Measurements from ENCODE around the gene ZBTB22.
"Not testable (repeated sequence)": the region's sequence is repeated elsewhere in the genome, so short reads cannot be mapped to it uniquely, and the experiment has no call there.

The ZBTB22 gene

DNA sequence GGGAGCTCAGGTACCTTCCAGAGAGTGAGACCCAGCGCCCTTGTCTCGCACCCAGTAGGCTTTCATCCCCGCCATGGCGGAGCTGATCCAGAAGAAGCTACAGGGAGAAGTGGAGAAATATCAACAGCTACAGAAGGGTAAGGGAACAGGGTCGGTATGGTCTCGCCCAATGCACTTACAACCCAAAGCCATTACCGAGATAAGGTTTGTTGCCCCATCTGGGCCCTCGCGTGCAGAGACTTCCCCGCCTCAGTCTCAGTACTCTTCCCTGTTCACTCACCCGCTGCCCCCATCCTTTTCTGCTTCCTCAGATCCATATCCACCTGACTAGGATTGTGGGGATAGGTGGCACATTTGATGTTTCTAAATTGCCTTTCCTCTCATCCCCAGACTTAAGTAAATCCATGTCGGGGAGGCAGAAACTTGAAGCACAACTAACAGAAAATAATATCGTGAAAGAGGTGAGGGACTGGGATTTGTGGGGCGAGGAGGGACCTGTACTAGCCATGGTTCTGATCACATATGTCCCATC is 27.7 kb downstream of the ZBTB22 start:
- DNase-seq (ENCODE audit: low read depth) = no peak
- H3K4me3 ChIP-seq (ENCODE audit: low read depth, low read length) = peak overlapping the region; percentile 87

DNA sequence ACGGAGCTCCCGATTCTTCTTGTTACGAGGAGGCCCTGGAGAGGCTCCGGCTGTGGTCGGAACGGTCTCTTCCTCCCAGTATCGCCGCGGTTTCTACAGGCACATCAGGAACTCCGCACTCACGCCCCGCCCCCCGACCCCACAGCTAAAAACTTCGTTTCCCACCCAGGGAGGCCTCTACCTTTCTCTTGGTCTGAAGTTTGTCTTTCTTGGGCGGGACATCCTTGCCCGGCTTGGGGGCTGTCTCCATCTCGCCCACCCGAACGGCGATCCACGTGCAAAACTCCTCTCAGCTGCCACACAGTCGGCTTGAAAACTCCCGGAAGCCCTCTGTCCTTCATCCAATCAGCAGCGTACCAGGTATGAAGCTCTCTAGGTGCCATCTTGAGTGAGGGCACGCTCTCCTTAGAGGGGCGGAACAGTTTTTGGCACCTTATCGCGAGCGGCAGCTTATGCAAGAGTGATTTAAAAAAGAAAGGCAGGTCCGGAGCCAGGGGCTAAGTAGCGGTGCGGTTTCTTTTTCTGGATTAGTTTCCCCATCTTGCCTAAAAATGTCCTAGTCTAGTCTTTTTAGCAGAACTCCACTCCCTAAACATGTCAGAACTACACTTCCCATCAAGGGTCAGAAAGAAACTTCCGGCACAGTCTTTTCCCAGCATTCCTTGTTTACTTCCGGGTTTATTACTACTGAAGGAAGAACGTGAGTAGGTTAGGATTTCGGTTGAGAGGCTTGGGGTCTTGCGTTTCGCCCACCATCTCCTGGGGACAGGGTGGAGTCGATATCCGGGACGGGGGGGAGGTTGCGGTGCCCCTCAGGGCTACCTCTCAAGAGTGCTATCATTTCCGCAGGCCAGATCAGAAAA is 28.4 kb downstream of the ZBTB22 start, which contains the start of the genes PFDN6 and WDR46:
PFDN6 (plus strand) TSS at position 681 of the 863 bp plus-strand sequence. CDS start 256 bp downstream, outside the sequence.
WDR46 (minus strand) TSS at position 319 of the 863 bp plus-strand sequence; CDS start at position 250, 69 bp downstream.
- peak; percentile 92 for DNase-seq (ENCODE audit: low read depth)
- TF ChIP-seq, protein P1, sequence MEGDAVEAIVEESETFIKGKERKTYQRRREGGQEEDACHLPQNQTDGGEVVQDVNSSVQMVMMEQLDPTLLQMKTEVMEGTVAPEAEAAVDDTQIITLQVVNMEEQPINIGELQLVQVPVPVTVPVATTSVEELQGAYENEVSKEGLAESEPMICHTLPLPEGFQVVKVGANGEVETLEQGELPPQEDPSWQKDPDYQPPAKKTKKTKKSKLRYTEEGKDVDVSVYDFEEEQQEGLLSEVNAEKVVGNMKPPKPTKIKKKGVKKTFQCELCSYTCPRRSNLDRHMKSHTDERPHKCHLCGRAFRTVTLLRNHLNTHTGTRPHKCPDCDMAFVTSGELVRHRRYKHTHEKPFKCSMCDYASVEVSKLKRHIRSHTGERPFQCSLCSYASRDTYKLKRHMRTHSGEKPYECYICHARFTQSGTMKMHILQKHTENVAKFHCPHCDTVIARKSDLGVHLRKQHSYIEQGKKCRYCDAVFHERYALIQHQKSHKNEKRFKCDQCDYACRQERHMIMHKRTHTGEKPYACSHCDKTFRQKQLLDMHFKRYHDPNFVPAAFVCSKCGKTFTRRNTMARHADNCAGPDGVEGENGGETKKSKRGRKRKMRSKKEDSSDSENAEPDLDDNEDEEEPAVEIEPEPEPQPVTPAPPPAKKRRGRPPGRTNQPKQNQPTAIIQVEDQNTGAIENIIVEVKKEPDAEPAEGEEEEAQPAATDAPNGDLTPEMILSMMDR (conservative IDR thresholded peaks at IDR 0.05; ENCODE audit: low read depth, low read length) = no peak
- peak within 1 kb of the TSS; percentile 87 for H3K4me3 ChIP-seq (ENCODE audit: low read depth, low read length)

More for the DNA sequence above, 27.7 kb downstream of the ZBTB22 start:
- TF ChIP-seq, protein P1 (conservative IDR thresholded peaks at IDR 0.05; ENCODE audit: low read depth, low read length) = no peak

DNA sequence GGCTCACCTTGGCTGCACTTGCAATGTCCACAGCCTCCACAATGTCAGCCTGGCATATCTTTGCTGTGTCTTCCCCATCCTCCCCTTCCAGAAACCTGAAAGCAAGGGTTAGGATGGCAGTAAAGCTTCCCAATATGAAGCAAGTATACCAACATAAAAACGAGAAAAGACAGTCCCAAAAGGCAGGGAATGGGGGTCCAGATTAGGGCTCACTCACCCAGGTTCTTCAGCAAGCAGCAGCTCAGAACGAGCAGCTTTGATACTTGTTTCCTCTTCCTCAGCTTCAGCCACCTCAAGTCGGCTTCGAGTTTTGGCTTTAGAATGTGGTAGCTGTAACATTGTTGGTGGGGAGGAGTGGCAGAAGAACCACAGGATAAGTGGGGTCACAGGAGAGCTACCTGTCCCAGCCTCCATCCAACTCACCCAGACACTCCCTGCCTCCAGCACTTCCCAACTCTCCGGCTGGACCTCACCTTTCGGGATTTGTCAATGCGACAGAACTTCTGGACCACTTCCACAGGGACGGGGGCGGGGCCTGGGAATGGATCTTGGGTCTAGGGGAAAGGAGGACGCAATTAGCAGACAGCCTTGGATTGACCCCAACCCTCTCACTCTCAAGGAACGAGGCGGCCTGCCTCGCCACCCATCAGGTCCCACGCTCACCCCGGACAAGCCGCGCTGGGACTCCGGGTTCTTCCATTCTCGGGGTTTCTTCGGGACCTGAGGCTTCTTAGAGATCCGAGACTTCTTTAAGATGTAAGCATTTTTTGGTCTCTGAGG is 29.2 kb downstream of the ZBTB22 start:
- TF ChIP-seq, protein P1 (conservative IDR thresholded peaks at IDR 0.05; ENCODE audit: low read depth, low read length) = no peak
- DNase-seq (ENCODE audit: low read depth) = no peak
- H3K4me3 ChIP-seq (ENCODE audit: low read depth, low read length) = peak overlapping the region; percentile 87

DNA sequence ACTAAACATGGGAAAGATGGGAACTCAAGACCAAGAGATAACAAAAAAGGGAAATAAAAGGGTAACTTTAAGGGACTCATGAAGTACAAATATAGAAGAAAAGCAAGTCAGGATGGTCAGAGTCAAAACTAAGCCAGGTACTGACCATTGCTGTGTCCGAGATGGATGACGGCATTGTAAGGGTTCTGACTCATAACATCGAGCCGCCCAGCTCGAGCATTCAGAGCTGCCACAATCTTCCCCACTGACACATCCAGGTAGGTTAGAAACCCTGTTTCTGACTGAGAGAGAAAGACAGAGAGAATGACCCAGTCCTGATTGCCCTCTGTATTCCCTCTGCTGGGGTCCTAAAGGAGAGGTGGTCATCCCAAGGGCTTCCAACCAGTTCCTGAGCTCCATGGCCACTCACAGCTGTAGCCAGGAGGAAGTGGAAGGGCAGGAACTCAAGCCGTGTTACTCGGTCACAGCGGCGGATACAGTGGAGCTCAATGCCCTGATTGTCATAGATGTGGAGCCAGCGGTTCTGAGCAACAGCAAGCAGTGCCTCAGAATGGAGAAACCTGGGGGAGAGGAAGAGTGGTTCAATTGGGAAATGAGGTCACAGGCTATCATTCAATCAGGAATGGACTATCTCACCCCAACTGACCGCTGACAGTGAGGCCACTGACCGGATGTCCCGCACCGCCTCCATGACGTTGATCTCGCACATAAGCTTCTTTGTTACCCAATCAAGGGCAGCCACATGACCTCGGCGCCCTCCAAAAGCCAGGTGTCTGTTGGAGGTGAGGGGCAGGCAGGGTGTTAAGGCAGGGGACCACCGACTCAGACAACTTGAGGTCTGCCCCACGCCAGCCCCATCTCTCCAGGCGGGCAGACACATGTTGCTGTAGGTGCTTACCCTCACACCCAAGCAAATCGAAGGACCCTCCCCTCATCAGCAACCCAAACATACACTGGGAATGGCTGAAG is 30.3 kb downstream of the ZBTB22 start:
- TF ChIP-seq, protein P1 (conservative IDR thresholded peaks at IDR 0.05; ENCODE audit: low read depth, low read length) = no peak
- no peak overlapping the region for H3K4me3 ChIP-seq (ENCODE audit: low read depth, low read length)
- no peak for DNase-seq (ENCODE audit: low read depth)

DNA sequence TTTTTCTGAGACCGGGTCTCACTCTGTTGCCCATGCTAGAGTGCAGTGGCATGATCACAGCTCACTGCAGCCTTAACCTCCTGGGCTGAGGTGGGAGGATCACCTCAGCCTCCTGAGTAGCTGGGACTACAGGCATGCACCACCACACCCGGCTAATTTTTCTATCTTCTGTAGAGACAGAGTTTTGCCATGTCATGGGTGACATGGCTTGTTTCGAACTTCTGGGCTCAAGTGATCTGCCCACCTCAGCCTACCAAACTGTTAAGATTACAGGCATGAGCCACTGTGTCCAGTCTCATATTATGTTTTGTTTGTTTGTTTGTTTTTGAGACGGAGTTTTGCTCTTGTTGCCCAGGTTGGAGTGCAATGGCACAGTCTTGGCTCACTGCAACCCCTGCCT is 32.3 kb downstream of the ZBTB22 start:
- not testable (repeated sequence) for H3K4me3 ChIP-seq (ENCODE audit: low read depth, low read length); DNase-seq (ENCODE audit: low read depth)

DNA sequence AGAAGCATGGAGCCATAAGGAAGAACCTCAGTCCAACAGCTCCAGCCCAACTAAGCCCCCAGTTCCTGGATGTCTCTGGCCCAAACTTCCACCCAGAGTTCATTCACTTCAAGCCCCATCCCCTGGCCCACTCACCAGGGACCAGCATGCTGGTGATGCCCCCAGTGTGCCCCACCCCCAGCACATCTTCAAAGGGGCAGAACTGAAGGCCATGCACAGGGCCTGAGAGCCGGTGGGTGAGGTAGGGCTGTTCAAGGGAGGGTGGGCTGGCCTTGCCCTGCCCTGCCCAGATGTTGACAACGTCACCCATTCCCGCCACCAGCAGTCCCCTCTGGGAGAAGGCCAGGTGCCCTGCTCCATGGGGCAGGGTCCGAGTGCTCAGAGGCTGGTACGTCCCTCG is 37.0 kb downstream of the ZBTB22 start:
- TF ChIP-seq, protein P1 (conservative IDR thresholded peaks at IDR 0.05; ENCODE audit: low read depth, low read length) = no peak

More for the DNA sequence above, 37.0 kb downstream of the ZBTB22 start:
- no peak overlapping the region for H3K4me3 ChIP-seq (ENCODE audit: low read depth, low read length)
- no peak for DNase-seq (ENCODE audit: low read depth)

Measured in choroid plexus epithelial cell (primary cell).